Activated naive CD8-positive, alpha-beta T cell treated with anti-CD3 and anti-CD28 coated beads, Interleukin-2, amount 50 U/mL, for 24 hours (primary cell): ENCODE data around the gene TNFAIP8L3.

ENCODE experiments used
- ATAC-seq: fragments of 150-1000 bp; cut with Tn5 transposase; one replicate; pipeline ENCODE4 v1.10.0; 2021
- DNase-seq: peaks from one replicate; pipeline ENCODE4 v3.0.0; 2021
- H3K27ac Mint-ChIP-seq: one replicate; pipeline ENCODE4 v1.8.0; 2021; ENCODE audit warnings: mild to moderate bottlenecking, mixed read lengths
- H3K27me3 Mint-ChIP-seq: one replicate; pipeline ENCODE4 v1.8.0; 2021; ENCODE audit warnings: mixed read lengths
- H3K36me3 Mint-ChIP-seq: one replicate; pipeline ENCODE4 v1.8.0; 2021; ENCODE audit warnings: low read depth, mixed read lengths
- H3K4me1 Mint-ChIP-seq: one replicate; pipeline ENCODE4 v1.8.0; 2021; ENCODE audit warnings: mixed read lengths
- H3K4me3 Mint-ChIP-seq: one replicate; pipeline ENCODE4 v1.8.0; 2021; ENCODE audit warnings: mild to moderate bottlenecking, moderate library complexity, mixed read lengths
- H3K9me3 Mint-ChIP-seq: one replicate; pipeline ENCODE4 v1.8.0; 2021; ENCODE audit warnings: mixed read lengths

The TNFAIP8L3 gene

DNA sequence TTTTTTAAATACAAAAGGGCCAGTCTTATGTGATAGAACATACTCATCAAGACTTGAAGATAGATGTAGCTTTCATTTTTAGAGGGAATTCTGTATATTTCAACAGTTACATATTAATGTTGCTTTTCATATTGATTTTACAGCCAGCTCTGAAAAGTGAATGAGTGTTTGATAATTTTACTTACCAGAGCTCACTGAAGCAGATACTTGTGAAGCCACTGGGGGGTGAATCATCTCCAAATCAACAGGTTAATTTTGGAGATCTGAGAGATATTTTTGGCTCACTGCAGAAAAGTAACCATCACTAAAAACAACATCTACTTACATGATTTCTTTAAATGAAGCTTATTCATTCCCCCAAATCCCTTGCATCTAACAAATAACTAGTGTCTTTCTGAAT lies 24.7 kb downstream of the TNFAIP8L3 start:
- Mint-ChIP-seq H3K27ac (no peak overlapping the region), H3K9me3 (no peaks in the 10 kb centered on the region), H3K4me1 (peaks cover 2% of the 10 kb centered on the region), H3K27me3 (peaks cover 10% of the 10 kb centered on the region), H3K4me3 (no peak overlapping the region), H3K36me3 (no peaks in the 10 kb centered on the region)
- no peak for DNase-seq
- ATAC-seq: no peak

DNA sequence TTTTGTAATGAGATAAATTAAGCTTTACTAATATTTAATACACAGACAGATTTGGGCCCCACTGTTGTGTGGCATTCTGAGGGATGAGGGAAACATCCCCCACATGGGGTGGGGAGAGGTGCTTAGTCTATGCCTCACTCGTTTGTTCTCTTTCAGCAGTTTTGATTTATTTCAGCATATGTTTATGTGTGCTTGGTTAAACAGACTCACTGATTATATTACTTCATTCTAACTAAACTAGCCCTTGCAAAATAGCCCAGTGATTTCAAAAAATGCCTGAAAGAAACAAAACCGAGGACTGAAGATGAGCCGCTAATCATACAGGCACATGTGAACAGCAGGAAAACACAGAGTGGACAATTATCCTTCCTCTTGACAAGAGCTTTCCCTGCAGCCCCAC lies 27.2 kb downstream of the TNFAIP8L3 start:
- Mint-ChIP-seq H3K27ac (no peak overlapping the region), H3K27me3 (peaks cover 20% of the 10 kb centered on the region), H3K4me1 (peaks cover 2% of the 10 kb centered on the region), H3K9me3 (no peaks in the 10 kb centered on the region), H3K4me3 (no peak overlapping the region), H3K36me3 (no peaks in the 10 kb centered on the region)
- ATAC-seq: no peak
- DNase-seq: no peak

DNA sequence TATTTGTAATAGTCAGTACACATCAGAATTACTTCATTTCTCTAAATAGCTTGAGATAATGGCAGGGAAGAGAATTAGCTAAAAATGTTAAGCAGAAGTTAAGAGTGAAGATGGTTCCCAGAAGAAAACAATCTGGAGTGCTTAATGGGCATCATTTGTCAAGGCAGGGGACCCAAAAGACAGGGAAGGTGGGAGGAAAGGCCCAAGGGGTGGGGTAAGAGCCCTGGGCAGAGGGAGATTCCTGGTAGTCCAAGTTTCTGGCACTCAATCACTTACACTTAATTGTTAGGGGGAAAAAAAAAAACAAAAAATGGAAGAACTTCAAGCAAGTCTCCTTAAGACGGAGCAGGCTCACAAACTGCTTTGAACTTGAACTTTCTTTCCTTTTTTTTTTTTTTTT lies 28.9 kb downstream of the TNFAIP8L3 start:
- DNase-seq (no peak), ATAC-seq (no peak)
- Mint-ChIP-seq H3K27ac (no peak overlapping the region), H3K4me3 (no peak overlapping the region), H3K4me1 (peaks cover 2% of the 10 kb centered on the region), H3K9me3 (no peaks in the 10 kb centered on the region), H3K36me3 (no peaks in the 10 kb centered on the region), H3K27me3 (peaks cover 18% of the 10 kb centered on the region)

DNA sequence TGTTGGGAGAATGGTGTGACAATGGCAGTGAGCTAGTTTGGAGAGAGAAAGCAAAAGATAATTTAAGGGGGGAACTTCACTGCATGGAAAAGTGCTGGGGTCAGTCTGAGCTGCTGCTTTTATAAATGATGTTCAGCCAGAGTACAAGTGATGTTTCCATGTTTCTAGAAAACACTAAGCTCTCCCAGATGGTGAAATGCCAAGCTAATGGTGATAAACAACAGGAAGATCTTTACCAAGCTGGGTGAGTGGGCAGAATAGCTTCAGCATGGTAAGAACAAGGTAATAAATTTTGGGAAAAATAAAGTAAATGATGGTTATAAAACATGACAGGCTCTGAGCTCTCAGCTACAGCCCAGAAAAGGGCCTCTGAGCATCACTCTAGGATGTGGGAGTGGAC lies 29.4 kb downstream of the TNFAIP8L3 start:
- H3K27me3 Mint-ChIP-seq: peaks cover 20% of the 10 kb centered on the region
- H3K9me3 Mint-ChIP-seq: no peaks in the 10 kb centered on the region

DNA sequence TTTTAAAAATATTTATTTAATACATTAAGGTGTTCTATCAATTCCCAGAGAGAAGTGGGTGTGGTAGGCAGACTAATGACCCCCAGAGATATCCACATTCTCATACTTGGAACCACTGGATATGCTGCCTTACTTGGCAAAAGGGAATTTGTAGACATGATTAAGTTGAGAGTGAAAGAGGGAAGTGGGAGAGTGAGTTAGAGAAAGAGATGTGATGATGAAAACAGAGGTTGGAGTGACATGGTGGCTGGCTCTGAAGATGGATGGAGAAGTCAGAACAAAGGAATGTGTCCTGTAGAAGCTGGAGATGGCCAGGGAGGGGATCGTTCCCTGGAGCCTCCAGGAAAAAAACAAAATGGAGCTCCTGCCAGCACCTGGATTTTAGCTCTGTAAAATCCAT lies 32.0 kb downstream of the TNFAIP8L3 start:
- H3K36me3 Mint-ChIP-seq: no peaks in the 10 kb centered on the region
- no peaks in the 10 kb centered on the region for H3K9me3 Mint-ChIP-seq
- no peak for DNase-seq
- H3K4me3 Mint-ChIP-seq: no peak overlapping the region
- peaks cover 19% of the 10 kb centered on the region for H3K27me3 Mint-ChIP-seq
- ATAC-seq: no peak
- no peak overlapping the region for H3K27ac Mint-ChIP-seq
- no peaks in the 10 kb centered on the region for H3K4me1 Mint-ChIP-seq

More for the DNA sequence above, 29.4 kb downstream of the TNFAIP8L3 start:
- no peak for DNase-seq
- no peak for ATAC-seq
- Mint-ChIP-seq H3K4me3 (no peak overlapping the region), H3K27ac (no peak overlapping the region), H3K36me3 (no peaks in the 10 kb centered on the region), H3K4me1 (peaks cover 2% of the 10 kb centered on the region)

DNA sequence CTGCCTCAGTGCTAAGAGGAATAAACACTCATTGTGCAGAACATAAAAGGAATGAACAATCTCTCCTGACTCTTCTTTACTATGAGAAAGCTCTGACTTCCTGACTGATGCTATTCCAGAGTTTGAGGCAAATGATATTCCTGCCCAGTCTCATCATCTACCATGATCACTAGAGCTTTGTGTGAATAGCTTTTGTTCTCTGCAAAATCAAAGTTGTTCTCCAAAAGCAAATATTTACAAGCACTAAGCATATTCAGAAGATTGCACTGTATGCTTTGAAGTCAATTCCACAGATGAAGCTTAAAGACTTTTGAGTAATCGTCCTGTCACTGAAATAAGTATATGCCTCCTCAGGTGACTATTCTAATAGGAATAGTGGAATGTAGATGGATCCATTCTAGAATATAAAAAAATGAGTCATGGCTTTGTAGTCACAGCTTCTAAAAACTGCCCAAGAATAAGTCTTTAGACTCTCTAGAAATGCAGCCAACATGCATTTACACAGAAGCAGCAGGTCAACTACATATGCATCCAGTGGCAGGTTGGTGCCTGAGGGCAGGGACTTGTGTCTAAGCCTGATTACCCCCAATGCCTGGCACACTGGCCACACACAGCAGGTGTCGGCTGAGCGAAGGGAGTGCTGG lies 34.6 kb downstream of the TNFAIP8L3 start:
- ATAC-seq (no peak), DNase-seq (no peak)
- peaks cover 17% of the 10 kb centered on the region for H3K27me3 Mint-ChIP-seq
- no peak overlapping the region for H3K4me3 Mint-ChIP-seq
- H3K27ac Mint-ChIP-seq: no peak overlapping the region
- no peaks in the 10 kb centered on the region for H3K36me3 Mint-ChIP-seq
- H3K9me3 Mint-ChIP-seq: no peaks in the 10 kb centered on the region
- no peaks in the 10 kb centered on the region for H3K4me1 Mint-ChIP-seq

DNA sequence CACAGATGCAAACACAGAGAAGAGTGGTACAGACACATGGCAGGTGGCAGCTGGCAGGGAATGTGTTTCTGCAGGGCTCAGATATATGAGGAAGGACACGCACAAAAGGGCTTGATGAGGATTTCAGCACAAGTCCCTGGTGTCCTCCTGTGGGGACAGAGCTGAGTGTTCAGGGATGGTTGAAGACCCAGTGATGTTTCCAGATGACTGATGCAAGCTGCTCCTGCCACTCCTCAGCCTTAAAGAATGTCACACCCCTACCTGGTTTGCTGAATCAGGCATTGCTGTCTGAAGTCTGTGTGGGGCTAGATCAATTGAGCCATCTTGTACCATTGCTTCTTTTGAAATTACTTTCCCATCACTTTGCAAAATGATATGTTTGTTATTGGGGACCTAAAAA lies 40.2 kb downstream of the TNFAIP8L3 start:
- Mint-ChIP-seq H3K36me3 (no peaks in the 10 kb centered on the region), H3K27ac (no peak overlapping the region), H3K27me3 (peaks cover 5% of the 10 kb centered on the region), H3K4me3 (no peak overlapping the region), H3K4me1 (no peaks in the 10 kb centered on the region), H3K9me3 (no peaks in the 10 kb centered on the region)
- DNase-seq: no peak
- ATAC-seq: no peak

DNA sequence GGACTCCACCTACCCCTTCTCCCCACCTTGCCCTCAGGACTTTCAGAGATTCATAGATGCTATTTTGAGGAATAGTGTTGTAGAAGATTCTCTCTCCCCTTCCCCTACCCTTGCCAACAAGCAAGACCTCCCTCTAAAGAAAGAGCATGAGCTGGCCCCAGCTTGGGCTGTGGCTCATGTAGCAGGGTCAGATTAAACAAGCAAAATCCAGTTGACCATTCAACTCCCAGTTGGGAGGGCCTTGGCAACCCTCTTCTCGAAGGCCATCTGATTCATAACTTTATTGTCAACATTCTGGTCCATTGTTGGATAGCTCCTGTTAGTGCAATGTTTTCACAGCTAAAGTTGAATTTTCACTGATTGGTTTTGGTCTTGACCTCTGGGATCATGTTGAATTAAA lies 41.1 kb downstream of the TNFAIP8L3 start:
- no peaks in the 10 kb centered on the region for H3K4me1 Mint-ChIP-seq
- no peaks in the 10 kb centered on the region for H3K9me3 Mint-ChIP-seq
- H3K36me3 Mint-ChIP-seq: no peaks in the 10 kb centered on the region
- no peak overlapping the region for H3K4me3 Mint-ChIP-seq
- H3K27me3 Mint-ChIP-seq: peaks cover 5% of the 10 kb centered on the region
- DNase-seq: no peak
- H3K27ac Mint-ChIP-seq: no peak overlapping the region
- ATAC-seq: no peak

DNA sequence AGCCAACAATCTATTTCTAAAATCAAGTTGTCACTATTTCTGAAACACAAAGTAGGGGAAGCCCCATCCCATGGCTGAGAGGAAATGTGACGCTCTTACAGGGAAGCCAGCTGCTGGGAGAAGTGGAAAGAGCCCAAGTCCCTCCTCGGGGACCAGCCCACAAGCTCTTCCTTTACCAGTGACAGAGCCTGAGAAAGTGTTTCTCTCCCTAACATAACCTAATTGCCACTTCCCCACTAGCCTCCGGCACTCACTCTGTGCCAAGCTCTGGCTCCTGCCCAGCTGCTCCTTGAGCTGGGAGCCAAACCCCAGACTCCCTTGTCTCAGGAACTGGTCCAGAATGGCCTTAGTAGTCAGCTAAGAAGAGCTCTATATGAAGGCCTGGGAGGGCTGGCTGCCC lies 42.9 kb downstream of the TNFAIP8L3 start:
- no peaks in the 10 kb centered on the region for H3K4me1 Mint-ChIP-seq
- peaks cover 5% of the 10 kb centered on the region for H3K27me3 Mint-ChIP-seq
- no peak overlapping the region for H3K4me3 Mint-ChIP-seq
- H3K36me3 Mint-ChIP-seq: no peaks in the 10 kb centered on the region
- ATAC-seq: no peak
- DNase-seq: no peak
- H3K9me3 Mint-ChIP-seq: no peaks in the 10 kb centered on the region
- H3K27ac Mint-ChIP-seq: no peak overlapping the region

DNA sequence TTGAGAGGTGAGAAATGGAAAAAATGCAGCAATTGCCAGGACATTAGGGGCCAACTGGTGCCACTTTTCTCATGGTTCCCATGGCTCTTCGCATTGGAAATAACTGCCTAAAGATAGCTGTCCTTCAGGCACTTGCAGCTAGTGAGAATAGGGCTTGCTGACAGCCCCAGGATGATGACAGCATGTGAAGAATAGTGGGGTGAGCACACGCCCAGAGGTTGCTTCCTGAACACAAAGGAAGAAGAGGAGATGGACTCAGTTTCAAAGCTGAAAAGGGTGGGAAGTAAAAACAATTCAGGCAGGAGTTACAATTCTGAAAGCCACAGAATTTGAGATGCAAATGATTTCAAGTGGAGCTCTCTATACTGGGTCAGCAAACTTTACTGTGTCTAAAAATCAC lies 45.6 kb downstream of the TNFAIP8L3 start:
- DNase-seq (no peak), ATAC-seq (no peak)
- peaks cover 3% of the 10 kb centered on the region for H3K27me3 Mint-ChIP-seq
- no peaks in the 10 kb centered on the region for H3K36me3 Mint-ChIP-seq
- H3K4me1 Mint-ChIP-seq: no peaks in the 10 kb centered on the region
- no peak overlapping the region for H3K27ac Mint-ChIP-seq
- H3K4me3 Mint-ChIP-seq: no peak overlapping the region
- no peaks in the 10 kb centered on the region for H3K9me3 Mint-ChIP-seq

DNA sequence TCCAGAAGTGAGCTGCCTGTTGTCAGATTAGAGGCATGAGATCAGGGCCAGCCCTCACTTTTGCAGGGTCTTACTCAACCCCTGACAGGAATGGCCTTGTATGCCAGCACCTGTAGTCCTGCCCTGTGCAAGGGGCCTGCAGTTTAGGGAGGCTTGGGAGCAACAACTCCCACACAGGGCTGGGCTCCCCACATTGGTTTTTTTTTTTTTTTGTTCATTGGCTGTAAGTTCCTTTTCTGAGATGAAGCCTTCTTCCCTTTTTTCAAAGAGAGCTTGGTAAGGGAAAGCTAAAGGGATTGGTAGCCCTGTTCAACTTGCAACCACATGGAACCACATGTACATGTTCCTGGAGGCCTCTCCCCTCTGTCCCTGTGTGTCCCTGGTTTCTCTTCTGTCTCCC lies 46.4 kb downstream of the TNFAIP8L3 start:
- H3K4me3 Mint-ChIP-seq: no peak overlapping the region
- no peaks in the 10 kb centered on the region for H3K9me3 Mint-ChIP-seq
- H3K4me1 Mint-ChIP-seq: no peaks in the 10 kb centered on the region
- no peaks in the 10 kb centered on the region for H3K36me3 Mint-ChIP-seq
- peaks cover 6% of the 10 kb centered on the region for H3K27me3 Mint-ChIP-seq
- DNase-seq: no peak
- no peak for ATAC-seq
- H3K27ac Mint-ChIP-seq: no peak overlapping the region

DNA sequence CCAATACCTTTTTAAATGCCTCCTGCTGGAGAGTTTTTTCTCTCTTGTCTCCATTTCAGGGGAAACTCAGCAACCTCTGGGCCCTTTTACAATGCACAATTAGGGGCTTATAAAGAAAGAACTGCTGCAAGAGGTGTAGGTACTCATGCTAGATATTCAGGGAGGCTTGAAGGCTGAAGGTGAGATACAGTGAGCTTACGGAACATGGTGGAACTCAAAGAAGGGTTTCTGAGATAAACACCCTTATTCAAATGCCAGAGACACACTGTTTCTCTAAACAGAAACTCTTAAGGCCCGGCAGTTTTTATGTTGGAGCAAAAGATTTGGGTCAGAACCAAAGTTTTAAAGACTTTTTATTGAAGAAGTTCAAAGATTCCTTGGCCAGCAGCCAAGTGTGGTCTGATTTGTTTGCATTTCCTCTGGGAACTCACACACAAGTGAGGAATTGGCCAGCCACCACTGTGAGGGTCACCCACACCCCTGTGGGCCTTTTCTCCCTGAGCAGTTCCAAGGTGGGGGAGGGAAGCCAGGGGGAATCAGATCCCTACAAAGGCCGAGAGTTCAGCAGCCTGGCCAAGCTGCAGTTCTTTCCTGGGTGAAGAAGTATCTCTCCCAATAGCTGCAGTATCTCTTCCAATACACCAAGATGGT lies 47.8 kb downstream of the TNFAIP8L3 start:
- ATAC-seq: no peak
- DNase-seq: no peak
- no peak overlapping the region for H3K27ac Mint-ChIP-seq
- no peaks in the 10 kb centered on the region for H3K4me1 Mint-ChIP-seq
- no peaks in the 10 kb centered on the region for H3K36me3 Mint-ChIP-seq
- H3K27me3 Mint-ChIP-seq: peaks cover 6% of the 10 kb centered on the region
- no peak overlapping the region for H3K4me3 Mint-ChIP-seq
- H3K9me3 Mint-ChIP-seq: no peaks in the 10 kb centered on the region

DNA sequence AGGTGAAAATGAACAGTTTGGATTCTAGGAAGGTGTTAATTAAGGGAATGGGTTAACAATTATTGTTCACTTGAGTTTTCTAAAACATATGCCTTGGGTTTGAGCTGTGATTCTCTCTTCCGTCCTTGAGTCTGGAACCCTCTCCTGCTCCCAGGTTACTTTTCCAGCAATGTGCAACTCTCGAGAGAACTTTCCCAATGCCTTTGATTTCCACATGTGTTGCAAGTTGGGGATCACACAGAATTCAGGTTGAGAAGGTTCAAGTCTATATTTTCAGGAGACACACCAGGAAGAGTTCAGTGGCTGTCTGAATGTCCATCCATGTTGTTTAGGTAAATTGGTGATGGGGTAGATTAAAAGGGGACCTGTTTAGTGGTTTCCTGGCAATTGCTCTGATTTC lies 48.7 kb downstream of the TNFAIP8L3 start:
- H3K27ac Mint-ChIP-seq: no peak overlapping the region
- DNase-seq (no peak), ATAC-seq (no peak)
- H3K4me1 Mint-ChIP-seq: no peaks in the 10 kb centered on the region
- peaks cover 3% of the 10 kb centered on the region for H3K27me3 Mint-ChIP-seq
- H3K36me3 Mint-ChIP-seq: no peaks in the 10 kb centered on the region
- H3K4me3 Mint-ChIP-seq: no peak overlapping the region
- no peaks in the 10 kb centered on the region for H3K9me3 Mint-ChIP-seq

DNA sequence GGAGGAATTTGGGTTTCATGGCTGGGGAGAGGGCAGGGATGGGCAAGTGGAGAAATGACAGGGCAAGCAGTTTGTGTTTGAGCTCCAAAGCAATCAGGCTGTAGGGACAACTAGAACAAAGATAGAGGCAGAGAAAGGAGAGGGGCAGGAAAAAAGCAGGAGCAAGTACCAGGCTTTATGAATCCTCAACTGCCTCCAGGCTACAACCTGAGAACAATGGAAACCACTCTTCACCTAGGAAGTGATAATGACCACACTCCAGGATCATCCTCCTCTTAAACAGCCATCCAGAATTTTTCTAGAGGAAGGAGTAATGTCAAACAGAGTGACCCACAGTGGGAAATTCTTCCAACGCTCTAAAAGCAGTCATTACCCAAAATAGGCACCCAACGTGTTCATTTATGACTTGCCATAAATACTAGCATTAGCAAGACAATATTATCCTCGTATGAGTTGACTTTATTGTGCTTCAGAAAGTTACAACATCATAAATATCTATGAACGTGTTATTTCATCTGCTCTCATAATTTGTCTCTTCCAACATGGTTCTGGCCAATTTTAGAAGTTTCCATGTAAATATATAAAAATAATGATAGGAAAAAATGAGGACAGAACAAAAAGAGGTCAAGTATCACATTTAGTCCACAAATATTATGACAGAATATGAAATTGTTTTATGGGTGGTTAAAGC lies 50.5 kb downstream of the TNFAIP8L3 start:
- no peak overlapping the region for H3K4me3 Mint-ChIP-seq
- no peaks in the 10 kb centered on the region for H3K9me3 Mint-ChIP-seq
- peaks cover 3% of the 10 kb centered on the region for H3K27me3 Mint-ChIP-seq
- no peak for ATAC-seq
- H3K4me1 Mint-ChIP-seq: no peaks in the 10 kb centered on the region
- DNase-seq: no peak
- no peak overlapping the region for H3K27ac Mint-ChIP-seq
- H3K36me3 Mint-ChIP-seq: no peaks in the 10 kb centered on the region

DNA sequence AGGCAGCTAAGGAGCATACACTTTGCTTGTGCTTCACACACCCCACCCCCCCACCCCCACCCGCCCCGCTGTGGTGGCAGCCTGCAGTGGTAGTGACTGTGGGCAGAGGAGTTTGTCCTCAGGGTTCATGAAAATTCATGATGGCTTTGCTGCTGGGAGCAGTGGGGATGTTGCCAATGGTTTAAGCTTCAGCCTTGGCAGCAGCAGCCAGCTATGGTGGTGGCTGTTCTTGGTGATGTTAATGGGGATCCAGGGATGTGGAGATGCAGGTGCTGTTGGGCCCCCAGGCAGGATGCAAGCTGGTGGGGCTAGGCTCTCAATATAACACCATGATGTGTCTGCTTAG lies 55.8 kb downstream of the TNFAIP8L3 start:
- no peak for ATAC-seq
- Mint-ChIP-seq H3K9me3 (no peaks in the 10 kb centered on the region), H3K27me3 (peaks cover 2% of the 10 kb centered on the region), H3K27ac (no peak overlapping the region), H3K4me3 (no peak overlapping the region), H3K36me3 (peaks cover 4% of the 10 kb centered on the region), H3K4me1 (no peaks in the 10 kb centered on the region)
- no peak for DNase-seq
